Femur (tissue), 1 donor: ENCODE data around the gene EDN1.
"Not testable (repeated sequence)": the region's sequence is repeated elsewhere in the genome, so short reads cannot be mapped to it uniquely, and the experiment has no call there.

ENCODE experiments used
- DNase-seq: peaks from one replicate; pipeline ENCODE4 v3.0.0-alpha.2; 2017

Gene EDN1

GRCh38 chr6:12295558-12296254, 5.5 kb downstream of the EDN1 start:
- DNase-seq: no peak

- DNase-seq: no peak
These were observed 6.1 kb downstream of the EDN1 start for GRCh38 chr6:12296255-12296573.

DNA sequence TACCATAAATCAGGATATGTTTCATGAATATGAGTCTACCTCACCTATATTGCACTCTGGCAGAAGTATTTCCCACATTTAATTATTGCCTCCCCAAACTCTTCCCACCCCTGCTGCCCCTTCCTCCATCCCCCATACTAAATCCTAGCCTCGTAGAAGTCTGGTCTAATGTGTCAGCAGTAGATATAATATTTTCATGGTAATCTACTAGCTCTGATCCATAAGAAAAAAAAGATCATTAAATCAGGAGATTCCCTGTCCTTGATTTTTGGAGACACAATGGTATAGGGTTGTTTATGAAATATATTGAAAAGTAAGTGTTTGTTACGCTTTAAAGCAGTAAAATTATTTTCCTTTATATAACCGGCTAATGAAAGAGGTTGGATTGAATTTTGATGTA, 6.4 kb downstream of the EDN1 start:
- DNase-seq: no peak

DNA sequence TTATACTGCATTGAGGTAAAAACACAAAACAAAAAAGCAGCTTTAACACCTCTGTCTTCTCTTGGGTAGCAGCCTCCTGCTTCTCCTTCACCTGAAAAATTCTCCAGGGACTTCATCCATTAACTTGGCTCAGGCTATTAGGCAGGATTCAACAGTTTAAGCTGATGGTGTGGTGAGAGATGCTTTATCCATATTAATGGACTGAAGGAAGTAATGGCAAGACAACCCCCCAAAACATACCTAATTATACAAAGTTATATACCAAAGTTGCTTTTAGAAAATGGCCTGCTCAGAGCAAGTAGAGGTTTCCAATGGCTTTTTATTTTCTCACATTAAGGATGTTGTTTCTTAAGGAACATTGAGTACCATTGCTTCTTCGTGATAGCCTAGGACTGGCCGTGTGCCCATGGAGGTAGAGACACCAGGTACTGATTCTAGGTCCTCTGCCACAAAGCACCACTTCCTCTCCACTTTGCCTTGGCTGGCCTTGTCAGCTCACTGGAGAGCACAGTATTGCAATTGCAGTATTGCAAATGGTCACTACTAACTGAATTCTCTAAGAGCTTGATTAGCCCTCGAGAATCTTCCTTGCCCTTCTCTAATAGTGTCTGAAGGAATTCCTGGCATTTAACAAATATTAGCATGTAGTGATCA, 7.3 kb downstream of the EDN1 start:
- DNase-seq: no peak

GRCh38 chr6:12298017-12298978, 8.1 kb downstream of the EDN1 start:
- DNase-seq: no peak

- DNase-seq: no peak
These were observed 8.8 kb downstream of the EDN1 start for GRCh38 chr6:12298995-12299394.

- DNase-seq: no peak
These were observed 10.9 kb downstream of the EDN1 start for GRCh38 chr6:12301018-12301417.

GRCh38 chr6:12304487-12304886, 14.3 kb downstream of the EDN1 start:
- DNase-seq: no peak

- DNase-seq: no peak
These were observed 18.9 kb downstream of the EDN1 start for GRCh38 chr6:12309070-12309469.

GRCh38 chr6:12311106-12311505, 20.9 kb downstream of the EDN1 start:
- DNase-seq: no peak

GRCh38 chr6:12312736-12313135, 22.6 kb downstream of the EDN1 start:
- no peak for DNase-seq

GRCh38 chr6:12313306-12313991, 23.3 kb downstream of the EDN1 start:
- DNase-seq: no peak

GRCh38 chr6:12313992-12314589, 23.9 kb downstream of the EDN1 start:
- no peak for DNase-seq

DNA sequence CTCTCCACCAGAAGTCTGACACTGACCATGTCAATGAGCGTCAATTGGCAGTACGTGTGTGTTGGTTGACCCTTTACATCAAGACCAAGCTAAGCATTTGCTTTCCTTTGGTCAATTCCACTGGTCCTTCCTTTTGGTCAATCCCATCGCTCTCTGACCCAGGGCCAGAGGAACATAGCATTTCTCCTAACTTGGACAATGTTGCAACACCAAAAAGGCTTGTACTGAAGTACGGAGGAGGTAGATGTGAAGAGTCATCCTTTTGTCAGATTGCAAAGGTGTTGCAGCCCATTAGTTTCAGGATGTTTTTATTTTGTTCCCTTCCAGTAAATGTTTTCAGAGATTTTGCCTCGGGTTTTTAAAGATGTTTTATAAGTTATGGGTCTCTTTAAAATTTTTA, 24.6 kb downstream of the EDN1 start:
- DNase-seq: no peak

DNA sequence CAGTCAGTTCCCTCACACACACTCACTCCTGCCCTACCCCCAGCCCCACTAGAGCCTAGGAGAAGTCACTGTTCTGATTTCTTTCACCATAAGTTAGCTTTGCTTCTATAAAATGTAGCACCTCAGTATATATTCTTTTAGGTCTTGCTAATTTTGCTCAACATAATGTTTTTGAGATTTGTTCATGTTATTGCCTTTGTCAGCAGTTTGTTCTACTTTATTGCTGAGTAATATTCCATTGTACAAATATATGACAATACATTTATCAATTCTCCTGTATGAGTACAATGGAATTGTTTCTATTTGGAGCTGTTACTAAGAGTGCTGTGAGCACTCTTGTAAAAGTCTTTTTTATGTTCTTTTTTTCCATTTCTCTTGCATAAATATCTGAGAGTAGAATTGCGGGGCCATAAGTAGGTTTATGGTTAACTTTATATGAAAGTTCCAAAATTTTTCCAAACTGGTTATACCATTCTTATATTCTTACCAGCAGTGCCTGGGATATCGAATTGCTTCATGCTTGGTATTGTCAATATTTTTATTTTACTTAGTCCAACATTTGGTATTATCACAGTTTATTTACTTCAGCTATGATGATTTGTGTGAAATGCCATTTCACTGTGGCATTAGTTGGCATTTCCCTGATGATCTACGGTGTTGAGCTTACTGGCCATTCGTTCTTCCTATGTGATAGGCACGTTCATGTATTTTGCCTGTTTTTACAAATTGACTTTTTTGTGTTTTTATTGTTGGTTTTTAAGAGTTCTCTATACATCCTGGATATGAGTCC, 25.3 kb downstream of the EDN1 start:
- no peak for DNase-seq

DNA sequence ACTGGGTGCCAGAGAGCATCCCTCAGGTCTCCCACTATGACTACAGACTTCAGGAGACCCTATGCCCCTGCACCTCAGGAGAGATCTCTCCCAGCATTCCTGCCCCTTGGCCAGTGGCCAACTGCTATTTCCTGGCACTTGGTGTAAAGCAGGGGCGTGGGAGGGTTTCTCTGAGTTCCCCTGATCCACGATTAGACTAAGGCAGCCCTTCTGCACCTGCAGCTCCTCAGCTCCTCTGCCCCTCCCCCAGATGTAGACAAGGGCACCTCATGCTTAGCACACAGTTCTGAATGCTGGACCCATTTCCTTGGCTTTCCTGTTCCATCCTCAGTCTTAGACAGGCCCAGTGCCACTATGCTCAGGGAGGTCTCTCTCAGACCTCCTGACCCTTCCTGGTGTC, 28.6 kb downstream of the EDN1 start:
- DNase-seq: no peak

DNA sequence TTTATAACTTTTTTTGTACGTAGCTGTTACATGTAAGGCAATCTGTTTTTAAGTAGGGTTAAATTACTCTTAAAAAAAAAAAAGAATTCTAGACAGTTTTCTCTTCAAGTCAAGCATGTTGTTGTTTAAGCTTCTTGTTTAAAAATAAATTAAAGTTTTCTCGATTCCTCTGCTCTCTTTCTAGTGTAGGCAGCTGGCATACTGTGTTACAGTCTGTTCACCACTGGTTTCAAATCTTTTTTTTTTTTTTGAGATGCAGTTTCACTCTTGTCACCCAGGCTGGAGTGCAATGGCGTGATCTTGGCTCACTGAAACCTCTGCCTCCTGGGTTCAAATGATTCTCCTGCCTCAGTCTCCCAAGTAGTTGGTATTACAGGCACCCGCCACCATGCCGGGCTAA, 29.9 kb downstream of the EDN1 start:
- DNase-seq: not testable (repeated sequence)

- DNase-seq: no peak
These were observed 33.9 kb downstream of the EDN1 start for GRCh38 chr6:12324099-12324498.

GRCh38 chr6:12324748-12325147, 34.6 kb downstream of the EDN1 start:
- DNase-seq: no peak

DNA sequence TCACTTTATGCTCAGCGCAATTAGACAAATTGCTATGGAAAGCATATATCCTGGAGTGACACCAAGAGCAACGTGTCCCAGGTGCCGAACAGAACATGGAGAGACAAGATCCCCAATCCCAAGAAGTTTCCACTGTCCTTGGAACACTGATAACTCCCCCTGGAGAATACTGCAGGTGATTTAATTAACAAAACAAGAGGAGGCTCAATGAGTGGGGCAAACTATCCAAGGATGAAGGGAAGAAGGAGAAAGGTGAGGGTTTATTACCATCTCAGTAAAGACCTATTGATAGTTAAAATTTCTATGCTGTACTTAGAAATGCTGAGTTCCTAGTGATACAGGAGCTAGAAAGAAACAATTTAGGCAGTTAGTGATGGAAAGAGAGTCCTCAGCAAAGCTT, 35.7 kb downstream of the EDN1 start:
- no peak for DNase-seq

- no peak for DNase-seq
These were observed 37.2 kb downstream of the EDN1 start for GRCh38 chr6:12327391-12327790.

DNA sequence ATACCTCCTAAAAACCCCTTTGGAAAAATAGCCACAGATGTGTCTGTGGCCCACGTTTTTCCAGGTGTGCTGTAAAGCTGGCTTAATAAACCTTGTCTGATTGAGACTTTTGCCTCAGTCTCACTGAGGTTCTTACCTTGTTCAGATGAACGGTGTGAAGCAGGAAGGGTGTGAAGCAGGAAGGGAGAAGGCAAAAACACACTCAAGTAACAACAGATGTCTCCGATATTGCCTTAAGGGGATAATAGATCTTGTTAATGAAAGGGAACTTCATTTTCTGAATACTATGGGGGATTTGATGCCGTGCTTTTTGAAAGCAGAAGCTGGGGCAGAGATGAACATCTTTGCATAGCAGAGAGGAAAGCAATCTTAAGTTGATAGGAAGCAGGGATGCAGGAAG, 37.8 kb downstream of the EDN1 start:
- no peak for DNase-seq
